Vagina (tissue), 2 donors: Measurements from ENCODE around the gene PMM2.

ENCODE experiments used
- CTCF ChIP-seq, 3 experiments: fragments of 450-650 bp in 2 of 3; fragments of 200-600 bp in 1 of 3; sonication (generic) in 1 of 3; IDR thresholded peaks; one replicate each; pipeline ENCODE4 v1.5.1; 2017 to 2019; ENCODE audit warnings: antibody characterized with exemption in 3 of 3, mild to moderate bottlenecking in 2 of 3, moderate library complexity in 2 of 3
- POLR2A ChIP-seq, 2 donors: fragments of 450-650 bp; IDR thresholded peaks; one replicate each; pipeline ENCODE4 v1.6.1; 2017; ENCODE audit warnings: antibody characterized with exemption in 2 of 2, mild to moderate bottlenecking in 2 of 2, moderate library complexity in 2 of 2
- POLR2AphosphoS5 ChIP-seq, 2 donors: sonication (generic); formaldehyde crosslinking; IDR thresholded peaks; one replicate each; pipeline ENCODE4 v1.9.0; 2017; ENCODE audit warnings: antibody characterized with exemption in 2 of 2, mild to moderate bottlenecking in 2 of 2, low read depth in 1 of 2; ENCODE audit not compliant: insufficient read depth in 1 of 2

DNA sequence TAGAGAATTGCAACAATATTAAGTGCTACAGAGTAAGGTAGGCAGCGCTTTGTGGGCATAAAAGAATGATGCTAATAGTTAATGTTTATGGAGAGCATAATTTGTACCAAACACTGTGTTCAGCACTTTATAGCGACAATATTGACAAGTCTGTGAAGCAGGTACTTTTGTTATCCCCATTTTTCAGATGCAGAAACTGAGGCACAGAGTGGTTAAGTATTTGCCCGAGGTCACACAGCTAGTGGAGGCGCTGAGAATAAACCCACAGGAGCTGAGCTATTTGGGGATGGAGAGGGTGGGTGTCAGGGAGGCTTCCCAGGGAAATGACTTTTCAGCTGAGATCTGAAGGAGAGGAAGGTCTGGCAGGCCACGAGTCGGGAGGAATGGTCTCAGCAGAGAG, 39.6 kb upstream of the PMM2 start:
- TF ChIP-seq CTCF (IDR thresholded peaks at IDR 0.05) (no peak), POLR2A (IDR thresholded peaks at IDR 0.05) (no peak), POLR2AphosphoS5 (IDR thresholded peaks at IDR 0.05; ENCODE audit: insufficient read depth in 1 of 2, low read depth in 1 of 2) (no peak)
